ENCODE results near the gene S100Z. TPM values are rescaled to one million over a fixed set of nuclear protein-coding genes. Genes with fewer than 3 reads are reported as not detected.

S100Z gene
- total RNA-seq, 4 donors from 2014 or later, result 3.0 TPM; not detected in 3

- H3K27ac ChIP-seq, result no peak overlapping the region
- no peak overlapping the region for H3K4me3 ChIP-seq
- no peaks in the 10 kb centered on the region for H3K27me3 ChIP-seq
- WGBS, 2 donors, result 79 to 82% methylated on average over 4 of the region's 4 CpGs
- no peaks in the 10 kb centered on the region for H3K9me3 ChIP-seq
- H3K4me1 ChIP-seq, result no peaks in the 10 kb centered on the region
- no peak for DNase-seq (ENCODE audit: low spot score in 2 of 2)
- no peaks in the 10 kb centered on the region for H3K36me3 ChIP-seq
- TF ChIP-seq CTCF (IDR thresholded peaks at IDR 0.05) (no peak), EP300 (IDR thresholded peaks at IDR 0.05) (no peak), POLR2A (IDR thresholded peaks at IDR 0.05) (no peak)
These were observed 80.3 kb downstream of the S100Z start for GRCh38 chr5:76930083-76930482.

GRCh38 chr5:76938177-76938576 lies 88.4 kb downstream of the S100Z start:
- no peak for TF ChIP-seq CTCF (IDR thresholded peaks at IDR 0.05)
- TF ChIP-seq EP300 (IDR thresholded peaks at IDR 0.05), result no peak
- TF ChIP-seq POLR2A (IDR thresholded peaks at IDR 0.05), result no peak
- Histone ChIP-seq H3K27ac (no peak overlapping the region), H3K4me1 (no peaks in the 10 kb centered on the region), H3K9me3 (no peaks in the 10 kb centered on the region), H3K4me3 (no peak overlapping the region), H3K27me3 (no peaks in the 10 kb centered on the region), H3K36me3 (no peaks in the 10 kb centered on the region)
- DNase-seq (ENCODE audit: low spot score in 2 of 2), result no peak

- no peaks in the 10 kb centered on the region for H3K36me3 ChIP-seq
- no peaks in the 10 kb centered on the region for H3K4me1 ChIP-seq
- no peak overlapping the region for H3K27ac ChIP-seq
- H3K4me3 ChIP-seq, result no peak overlapping the region
- DNase-seq (ENCODE audit: low spot score in 2 of 2), result no peak
- no peak for TF ChIP-seq CTCF (IDR thresholded peaks at IDR 0.05)
- TF ChIP-seq POLR2A (IDR thresholded peaks at IDR 0.05), result no peak
- TF ChIP-seq EP300 (IDR thresholded peaks at IDR 0.05), result no peak
- no peaks in the 10 kb centered on the region for H3K27me3 ChIP-seq
- 86 to 87% methylated on average over 4 of the region's 4 CpGs for WGBS, 2 donors
- no peaks in the 10 kb centered on the region for H3K9me3 ChIP-seq
These were observed 91.2 kb downstream of the S100Z start for GRCh38 chr5:76941000-76941399.

GRCh38 chr5:76941442-76941841 lies 91.6 kb downstream of the S100Z start:
- no peak for DNase-seq (ENCODE audit: low spot score in 2 of 2)
- Histone ChIP-seq H3K27ac (no peak overlapping the region), H3K4me1 (no peaks in the 10 kb centered on the region), H3K36me3 (no peaks in the 10 kb centered on the region), H3K4me3 (no peak overlapping the region), H3K9me3 (no peaks in the 10 kb centered on the region), H3K27me3 (no peaks in the 10 kb centered on the region)
- no peak for TF ChIP-seq POLR2A (IDR thresholded peaks at IDR 0.05)
- TF ChIP-seq CTCF (IDR thresholded peaks at IDR 0.05), result no peak
- TF ChIP-seq EP300 (IDR thresholded peaks at IDR 0.05), result no peak
- 92 to 96% methylated on average over 3 of the region's 3 CpGs for WGBS, 2 donors

GRCh38 chr5:76942581-76942980 lies 92.8 kb downstream of the S100Z start:
- 21 to 31% methylated on average over 1 of the region's 1 CpG for WGBS, 2 donors
- no peak for TF ChIP-seq CTCF (IDR thresholded peaks at IDR 0.05)
- no peak for TF ChIP-seq EP300 (IDR thresholded peaks at IDR 0.05)
- TF ChIP-seq POLR2A (IDR thresholded peaks at IDR 0.05), result no peak

More at GRCh38 chr5:76942581-76942980, 92.8 kb downstream of the S100Z start:
- DNase-seq (ENCODE audit: low spot score in 2 of 2), result no peak
- H3K9me3 ChIP-seq, result no peaks in the 10 kb centered on the region
- no peak overlapping the region for H3K4me3 ChIP-seq
- no peak overlapping the region for H3K27ac ChIP-seq
- H3K27me3 ChIP-seq, result no peaks in the 10 kb centered on the region
- H3K4me1 ChIP-seq, result no peaks in the 10 kb centered on the region
- no peaks in the 10 kb centered on the region for H3K36me3 ChIP-seq
